Coronary artery (tissue), 2 donors: ENCODE measurements around the gene POMT2.

Experiments
- DNase-seq: peaks from one replicate; pipeline ENCODE4 v3.0.0-alpha.2; 2017; ENCODE audit warnings: low spot score
- H3K27ac ChIP-seq, 2 donors: fragments of 200-600 bp; sonication (generic); one replicate each; pipeline ENCODE4 v1.5.1; 2016 to 2019
- H3K4me3 ChIP-seq: fragments of 200-600 bp; sonication (generic); 2 replicates; pipeline ENCODE4 v1.5.1; 2016; ENCODE audit warnings: mild to moderate bottlenecking, moderate library complexity
- CTCF ChIP-seq: fragments of 200-600 bp; sonication (generic); IDR thresholded peaks from one replicate; pipeline ENCODE4 v1.5.1; 2019; ENCODE audit warnings: antibody characterized with exemption

POMT2 gene

GRCh38 chr14:77318006-77318553 lies 2.6 kb downstream of the POMT2 start:
- no peak overlapping the region for H3K4me3 ChIP-seq
- no peak overlapping the region for H3K27ac ChIP-seq
- TF ChIP-seq CTCF, result no peak
- no peak for DNase-seq

- no peak for TF ChIP-seq CTCF
- no peak overlapping the region for H3K27ac ChIP-seq
- H3K4me3 ChIP-seq, result no peak overlapping the region
- DNase-seq, result no peak
Observed at GRCh38 chr14:77316872-77317301, 3.8 kb downstream of the POMT2 start.

DNA sequence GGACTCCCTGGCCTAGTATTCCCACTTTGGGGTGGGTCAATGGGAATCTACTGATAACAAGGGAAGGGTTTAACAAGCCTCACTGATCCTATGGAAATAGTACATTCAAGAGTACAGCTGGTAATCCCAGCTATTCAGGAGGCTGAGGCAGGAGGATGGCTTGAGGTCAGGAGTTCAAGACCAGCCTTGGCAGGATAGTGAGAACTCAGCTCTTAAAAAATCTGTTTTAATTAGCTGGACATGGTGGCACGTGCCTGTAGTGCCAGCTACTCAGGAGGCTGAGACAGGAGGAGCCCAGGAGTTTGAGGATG lies 4.5 kb downstream of the POMT2 start:
- DNase-seq, result no peak
- no peak overlapping the region for H3K4me3 ChIP-seq
- no peak for TF ChIP-seq CTCF
- no peak overlapping the region for H3K27ac ChIP-seq

GRCh38 chr14:77314539-77315457 lies 5.9 kb downstream of the POMT2 start:
- Histone ChIP-seq H3K27ac (peak overlapping the region in 1 of 2 donors; percentile 46), H3K4me3 (no peak overlapping the region)
- TF ChIP-seq CTCF, result no peak
- DNase-seq, result no peak

DNA sequence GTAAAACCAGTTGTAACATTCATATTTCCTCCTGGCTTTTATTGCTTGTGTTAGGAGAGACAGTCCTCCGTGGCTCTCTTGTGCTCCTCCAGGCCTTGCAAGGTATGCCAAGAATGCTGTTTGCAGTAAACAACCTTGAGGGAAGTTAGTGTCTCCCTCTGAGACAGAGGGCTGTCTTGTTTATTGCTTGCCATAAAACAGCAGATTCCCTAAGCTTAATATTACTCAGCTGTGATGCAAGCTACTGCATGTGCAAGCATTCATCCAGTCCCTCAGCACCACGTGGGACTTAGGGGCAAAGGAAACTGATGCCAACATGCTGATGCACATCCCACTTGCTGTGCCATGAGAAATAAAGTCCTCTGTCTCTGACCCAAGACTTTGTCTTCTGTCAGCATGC lies 6.6 kb downstream of the POMT2 start:
- peak overlapping the region in 1 of 2 donors; percentile 26 for H3K27ac ChIP-seq
- no peak for DNase-seq

DNA sequence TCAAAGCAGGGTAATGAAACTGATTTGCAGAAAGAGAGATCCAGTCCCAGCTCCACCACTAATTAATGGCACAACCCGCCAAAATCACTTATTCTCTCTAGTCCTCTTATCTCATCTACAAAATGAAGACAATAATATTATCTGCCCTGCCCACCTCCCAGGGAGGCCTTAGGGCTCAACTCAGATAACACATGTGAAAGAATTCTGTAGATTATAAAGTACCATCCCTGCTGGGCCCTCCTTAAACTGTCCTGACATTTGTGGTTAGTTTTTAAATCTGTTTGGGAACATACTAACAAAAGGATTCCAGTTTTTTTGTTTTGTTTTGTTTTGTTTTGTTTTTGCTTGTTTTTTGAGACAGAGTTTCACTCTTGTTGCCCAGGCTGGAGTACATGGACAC lies 7.3 kb downstream of the POMT2 start:
- DNase-seq, result no peak
- H3K27ac ChIP-seq, result peak overlapping the region in 1 of 2 donors; percentile 26
- H3K4me3 ChIP-seq, result no peak overlapping the region
- no peak for TF ChIP-seq CTCF

More for the DNA sequence above, 6.6 kb downstream of the POMT2 start:
- H3K4me3 ChIP-seq, result no peak overlapping the region
- no peak for TF ChIP-seq CTCF

- H3K4me3 ChIP-seq, result no peak overlapping the region
- no peak for TF ChIP-seq CTCF
- DNase-seq, result no peak
- no peak overlapping the region for H3K27ac ChIP-seq
Observed at GRCh38 chr14:77311217-77311616, 9.5 kb downstream of the POMT2 start.
